SU-DHL-6 (cell line): ENCODE measurements around the gene PCSK1.

Experiments used
- CTCF ChIP-seq: fragments of 200-600 bp; sonication (generic); IDR thresholded peaks from one replicate; pipeline ENCODE4 v1.5.1; 2017; ENCODE audit warnings: antibody characterized with exemption, mild to moderate bottlenecking, low read length, moderate library complexity; ENCODE audit not compliant: insufficient read depth, poor library complexity, severe bottlenecking
- EZH2phosphoT487 ChIP-seq: fragments of 200-600 bp; sonication (generic), shearing (Covaris generic); conservative IDR thresholded peaks from 2 replicates; pipeline ENCODE4 v1.6.1; 2018; ENCODE audit warnings: mild to moderate bottlenecking, antibody characterized with exemption, low read length, moderate library complexity, mixed read lengths

GRCh38 chr5:96385538-96385937 lies 47.5 kb downstream of the PCSK1 start:
- no peak for TF ChIP-seq CTCF
- TF ChIP-seq EZH2phosphoT487, result no peak
